ENCODE results near the gene AMBRA1.

DNA sequence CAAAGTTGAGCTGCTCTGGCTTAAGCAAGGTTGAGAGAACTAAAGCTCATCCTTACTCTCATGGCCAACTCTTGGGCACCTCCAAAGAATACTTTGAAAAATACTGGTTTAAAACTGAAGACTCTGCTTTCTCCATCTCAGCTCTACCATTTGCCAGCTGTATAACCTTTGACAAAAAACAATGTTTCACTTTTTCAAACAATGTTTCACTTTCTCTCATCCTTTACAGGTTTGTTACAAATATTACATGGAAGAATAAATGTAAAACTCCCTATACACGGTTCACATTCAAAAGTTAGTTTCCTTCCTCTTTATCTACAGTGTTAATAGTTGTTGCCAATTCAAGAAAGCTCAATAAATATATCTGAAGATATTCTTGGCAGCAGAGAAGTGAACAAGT is 19.2 kb downstream of the AMBRA1 start:
- TF ChIP-seq, protein P1, sequence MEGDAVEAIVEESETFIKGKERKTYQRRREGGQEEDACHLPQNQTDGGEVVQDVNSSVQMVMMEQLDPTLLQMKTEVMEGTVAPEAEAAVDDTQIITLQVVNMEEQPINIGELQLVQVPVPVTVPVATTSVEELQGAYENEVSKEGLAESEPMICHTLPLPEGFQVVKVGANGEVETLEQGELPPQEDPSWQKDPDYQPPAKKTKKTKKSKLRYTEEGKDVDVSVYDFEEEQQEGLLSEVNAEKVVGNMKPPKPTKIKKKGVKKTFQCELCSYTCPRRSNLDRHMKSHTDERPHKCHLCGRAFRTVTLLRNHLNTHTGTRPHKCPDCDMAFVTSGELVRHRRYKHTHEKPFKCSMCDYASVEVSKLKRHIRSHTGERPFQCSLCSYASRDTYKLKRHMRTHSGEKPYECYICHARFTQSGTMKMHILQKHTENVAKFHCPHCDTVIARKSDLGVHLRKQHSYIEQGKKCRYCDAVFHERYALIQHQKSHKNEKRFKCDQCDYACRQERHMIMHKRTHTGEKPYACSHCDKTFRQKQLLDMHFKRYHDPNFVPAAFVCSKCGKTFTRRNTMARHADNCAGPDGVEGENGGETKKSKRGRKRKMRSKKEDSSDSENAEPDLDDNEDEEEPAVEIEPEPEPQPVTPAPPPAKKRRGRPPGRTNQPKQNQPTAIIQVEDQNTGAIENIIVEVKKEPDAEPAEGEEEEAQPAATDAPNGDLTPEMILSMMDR (conservative IDR thresholded peaks at IDR 0.05) = no peak
- no peak for TF ChIP-seq ZFX (IDR thresholded peaks at IDR 0.05)

Measured in C4-2B (cell line).